Loucy (cell line): ENCODE data around the gene SCRT2.

Experiments used
- CTCF ChIP-seq: fragments of 200-600 bp; sonication (generic); conservative IDR thresholded peaks from 2 replicates; pipeline ENCODE4 v1.5.1; 2014; ENCODE audit warnings: mild to moderate bottlenecking, antibody characterized with exemption, low read length
- EZH2phosphoT487 ChIP-seq: fragments of 200-600 bp; IDR thresholded peaks from 2 replicates; pipeline ENCODE4 v1.6.1; 2018; ENCODE audit warnings: antibody characterized with exemption, mild to moderate bottlenecking, moderate library complexity, borderline replicate concordance

DNA sequence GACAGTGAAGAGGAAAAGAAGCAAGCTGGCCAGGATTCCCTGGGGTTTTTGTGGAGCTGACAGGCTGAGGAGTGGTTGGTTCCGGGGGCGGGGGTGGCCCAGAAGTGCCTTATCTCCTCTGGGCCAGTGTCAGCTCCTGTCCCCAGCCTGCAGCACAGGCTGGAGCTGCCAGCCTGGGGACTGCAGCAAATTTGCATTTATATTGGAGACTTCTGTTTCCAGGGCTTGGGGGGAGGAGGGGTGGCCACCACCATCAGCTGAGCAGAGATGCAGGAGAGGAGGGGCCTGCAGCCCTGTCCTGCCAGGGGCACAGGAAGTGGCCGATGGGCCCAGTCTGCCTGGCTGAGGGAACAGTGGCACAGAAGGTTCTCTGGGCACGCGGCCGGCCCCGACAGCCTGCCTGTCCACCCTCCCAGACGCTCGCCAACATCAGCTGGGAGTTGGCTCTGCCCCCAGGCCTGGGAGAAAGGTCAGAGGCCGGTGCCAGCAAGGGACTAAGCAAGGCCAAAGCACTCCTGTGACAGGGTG, 24.3 kb upstream of the SCRT2 start:
- no peak for TF ChIP-seq CTCF
- TF ChIP-seq EZH2phosphoT487: no peak
